ENCODE measurements around the gene ZNF397.

Gene ZNF397

GRCh38 chr18:35283923-35284794, 43.3 kb downstream of the ZNF397 start:
- no peak for DNase-seq (ENCODE audit: low spot score in 2 of 2)
- Mint-ChIP-seq H3K36me3 (ENCODE audit: insufficient read depth) (peaks cover 3% of the 10 kb centered on the region), H3K27ac (ENCODE audit: low read depth) (no peak overlapping the region), H3K4me3 (no peak overlapping the region), H3K4me1 (peaks cover 14% of the 10 kb centered on the region), H3K27me3 (no peaks in the 10 kb centered on the region), H3K9me3 (no peaks in the 10 kb centered on the region)
- ATAC-seq (replicated peaks; ENCODE audit: extremely low read depth, poor library complexity, severe bottlenecking), result no peak

GRCh38 chr18:35284841-35285240, 44.0 kb downstream of the ZNF397 start:
- Mint-ChIP-seq H3K9me3 (no peaks in the 10 kb centered on the region), H3K27me3 (no peaks in the 10 kb centered on the region), H3K4me3 (no peak overlapping the region), H3K36me3 (ENCODE audit: insufficient read depth) (peaks cover 3% of the 10 kb centered on the region), H3K4me1 (peaks cover 19% of the 10 kb centered on the region), H3K27ac (ENCODE audit: low read depth) (no peak overlapping the region)
- no peak for ATAC-seq (replicated peaks; ENCODE audit: extremely low read depth, poor library complexity, severe bottlenecking)
- DNase-seq (ENCODE audit: low spot score in 2 of 2), result no peak

DNA sequence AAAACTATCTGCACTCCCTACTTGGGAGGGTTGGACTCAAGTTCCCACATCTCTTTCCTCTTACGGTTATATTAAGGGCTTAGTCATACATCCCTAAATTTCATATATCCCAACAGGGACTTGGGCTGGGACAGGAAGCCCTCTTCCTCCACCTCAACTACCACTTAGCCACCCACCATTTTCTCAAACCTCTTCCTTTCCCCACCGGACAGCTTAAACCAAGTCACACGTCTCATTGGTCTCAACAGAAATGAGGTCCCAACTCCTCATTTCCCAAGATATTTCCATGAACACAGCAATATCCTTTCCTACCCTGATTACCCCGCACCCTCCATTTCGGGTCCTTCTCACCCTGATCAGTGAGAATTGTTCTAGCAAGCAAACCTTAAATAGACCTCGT, 48.5 kb downstream of the ZNF397 start:
- no peaks in the 10 kb centered on the region for H3K9me3 Mint-ChIP-seq
- ATAC-seq (replicated peaks; ENCODE audit: extremely low read depth, poor library complexity, severe bottlenecking) (no peak), DNase-seq (ENCODE audit: low spot score in 2 of 2) (no peak)
- peaks cover 18% of the 10 kb centered on the region for H3K36me3 Mint-ChIP-seq (ENCODE audit: insufficient read depth)
- peak overlapping the region; percentile 94 for H3K4me3 Mint-ChIP-seq
- H3K27me3 Mint-ChIP-seq, result no peaks in the 10 kb centered on the region
- peak overlapping the region; percentile 98 for H3K27ac Mint-ChIP-seq (ENCODE audit: low read depth)
- H3K4me1 Mint-ChIP-seq, result peaks cover 57% of the 10 kb centered on the region

- Mint-ChIP-seq H3K27me3 (no peaks in the 10 kb centered on the region), H3K4me1 (peaks cover 61% of the 10 kb centered on the region), H3K9me3 (no peaks in the 10 kb centered on the region), H3K4me3 (peak overlapping the region; percentile 94), H3K27ac (ENCODE audit: low read depth) (peak overlapping the region; percentile 98), H3K36me3 (ENCODE audit: insufficient read depth) (peaks cover 18% of the 10 kb centered on the region)
- DNase-seq (ENCODE audit: low spot score in 2 of 2) (no peak), ATAC-seq (replicated peaks; ENCODE audit: extremely low read depth, poor library complexity, severe bottlenecking) (peak; percentile 38)
Measured at GRCh38 chr18:35289727-35290093, 48.9 kb downstream of the ZNF397 start.

- ATAC-seq (replicated peaks; ENCODE audit: extremely low read depth, poor library complexity, severe bottlenecking), result peak; percentile 92
- Mint-ChIP-seq H3K36me3 (ENCODE audit: insufficient read depth) (peaks cover 18% of the 10 kb centered on the region), H3K4me1 (peaks cover 66% of the 10 kb centered on the region)
Measured at GRCh38 chr18:35290094-35290735, 49.4 kb downstream of the ZNF397 start, which contains the start of gene ZSCAN30. TSS of gene ZSCAN30 (minus strand) at chr18:35290229. CDS start at chr18:35264352, 25,877 bp downstream.

DNA sequence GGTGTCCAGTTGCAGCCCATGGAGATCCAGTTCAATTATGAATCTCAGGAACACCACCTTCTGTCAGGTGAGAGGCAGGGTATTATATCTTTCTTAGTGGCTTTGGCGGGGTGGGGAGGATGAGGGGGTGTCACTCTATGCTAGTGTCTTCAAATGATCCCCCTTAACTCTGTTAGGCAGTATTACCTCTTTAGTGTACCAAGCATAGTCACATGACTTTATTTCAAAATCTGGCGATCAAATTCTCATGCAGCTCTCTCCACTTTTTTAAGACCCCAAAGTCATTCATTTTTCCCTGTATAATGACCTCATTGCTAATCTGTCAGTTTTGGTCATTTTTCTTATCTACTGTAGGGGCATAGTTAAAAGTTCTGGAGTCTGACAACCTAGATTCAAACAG, 50.3 kb downstream of the ZNF397 start:
- Mint-ChIP-seq H3K27me3 (no peaks in the 10 kb centered on the region), H3K27ac (ENCODE audit: low read depth) (peak overlapping the region; percentile 98), H3K4me3 (peak overlapping the region; percentile 94), H3K36me3 (ENCODE audit: insufficient read depth) (peaks cover 18% of the 10 kb centered on the region), H3K9me3 (no peaks in the 10 kb centered on the region), H3K4me1 (peaks cover 76% of the 10 kb centered on the region)
- no peak for DNase-seq (ENCODE audit: low spot score in 2 of 2)
- ATAC-seq (replicated peaks; ENCODE audit: extremely low read depth, poor library complexity, severe bottlenecking), result no peak

More at GRCh38 chr18:35290094-35290735, 49.4 kb downstream of the ZNF397 start, which contains the start of gene ZSCAN30:
- peak; percentile 95 for DNase-seq (ENCODE audit: low spot score in 2 of 2)
- H3K9me3 Mint-ChIP-seq, result no peaks in the 10 kb centered on the region
- peak within 1 kb of the TSS; percentile 98 for H3K27ac Mint-ChIP-seq (ENCODE audit: low read depth)
- H3K4me3 Mint-ChIP-seq, result peak within 1 kb of the TSS; percentile 94
- H3K27me3 Mint-ChIP-seq, result no peaks in the 10 kb centered on the region

GRCh38 chr18:35296060-35296459, 55.2 kb downstream of the ZNF397 start:
- Mint-ChIP-seq H3K4me3 (no peak overlapping the region), H3K36me3 (ENCODE audit: insufficient read depth) (peaks cover 8% of the 10 kb centered on the region), H3K27me3 (no peaks in the 10 kb centered on the region), H3K4me1 (peaks cover 55% of the 10 kb centered on the region), H3K9me3 (no peaks in the 10 kb centered on the region), H3K27ac (ENCODE audit: low read depth) (no peak overlapping the region)
- DNase-seq (ENCODE audit: low spot score in 2 of 2) (no peak), ATAC-seq (replicated peaks; ENCODE audit: extremely low read depth, poor library complexity, severe bottlenecking) (no peak)

GRCh38 chr18:35303610-35304009, 62.8 kb downstream of the ZNF397 start:
- H3K27me3 Mint-ChIP-seq, result no peaks in the 10 kb centered on the region

DNA sequence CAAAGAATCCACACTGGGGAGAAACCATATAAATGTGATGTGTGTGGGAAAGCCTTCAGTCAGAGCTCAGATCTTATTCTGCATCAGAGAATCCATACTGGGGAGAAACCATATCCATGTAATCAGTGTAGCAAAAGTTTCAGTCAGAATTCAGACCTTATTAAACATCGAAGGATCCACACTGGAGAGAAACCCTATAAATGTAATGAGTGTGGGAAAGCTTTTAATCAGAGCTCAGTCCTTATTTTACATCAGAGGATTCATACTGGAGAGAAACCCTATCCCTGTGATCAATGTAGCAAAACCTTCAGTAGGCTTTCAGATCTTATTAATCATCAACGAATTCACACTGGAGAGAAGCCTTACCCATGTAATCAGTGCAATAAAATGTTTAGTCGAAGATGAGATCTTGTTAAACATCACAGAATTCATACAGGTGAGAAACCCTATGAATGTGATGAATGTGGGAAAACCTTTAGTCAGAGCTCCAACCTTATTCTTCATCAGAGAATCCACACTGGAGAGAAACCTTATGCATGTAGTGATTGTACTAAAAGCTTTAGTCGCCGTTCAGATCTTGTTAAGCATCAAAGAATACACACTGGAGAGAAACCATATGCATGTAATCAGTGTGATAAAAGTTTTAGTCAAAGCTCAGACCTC, 65.9 kb downstream of the ZNF397 start:
- no peak for ATAC-seq (replicated peaks; ENCODE audit: extremely low read depth, poor library complexity, severe bottlenecking)
- DNase-seq (ENCODE audit: low spot score in 2 of 2), result no peak
- H3K4me3 Mint-ChIP-seq, result no peak overlapping the region
- peaks cover 2% of the 10 kb centered on the region for H3K36me3 Mint-ChIP-seq (ENCODE audit: insufficient read depth)
- H3K27me3 Mint-ChIP-seq, result no peaks in the 10 kb centered on the region
- no peaks in the 10 kb centered on the region for H3K4me1 Mint-ChIP-seq
- no peak overlapping the region for H3K27ac Mint-ChIP-seq (ENCODE audit: low read depth)
- H3K9me3 Mint-ChIP-seq, result peaks cover 37% of the 10 kb centered on the region

More at GRCh38 chr18:35303610-35304009, 62.8 kb downstream of the ZNF397 start:
- Mint-ChIP-seq H3K9me3 (peaks cover 23% of the 10 kb centered on the region), H3K27ac (ENCODE audit: low read depth) (no peak overlapping the region), H3K4me3 (no peak overlapping the region), H3K4me1 (no peaks in the 10 kb centered on the region), H3K36me3 (ENCODE audit: insufficient read depth) (peaks cover 5% of the 10 kb centered on the region)
- DNase-seq (ENCODE audit: low spot score in 2 of 2) (no peak), ATAC-seq (replicated peaks; ENCODE audit: extremely low read depth, poor library complexity, severe bottlenecking) (no peak)

Data from central memory CD8-positive, alpha-beta T cell (primary cell).